GM12878 (cell line): ENCODE data around the gene TIPARP. TPM values are rescaled to one million over a fixed set of nuclear protein-coding genes. Genes with fewer than 3 reads are reported as not detected.

ENCODE experiments used
- CHD1 ChIP-seq: IDR thresholded peaks from 2 replicates; pipeline ENCODE4 v1.6.1; 2012; ENCODE audit warnings: low read depth, low read length, improper control_type of control experiment
- EZH2 ChIP-seq: IDR thresholded peaks from 2 replicates; pipeline ENCODE4 v1.6.1; 2012; ENCODE audit warnings: low read depth, mild to moderate bottlenecking, control low read depth, inconsistent platforms, low read length, borderline replicate concordance; ENCODE audit not compliant: control insufficient read depth
- IKZF2 ChIP-seq, 2 experiments: fragments of 450-650 bp; IDR thresholded peaks; 2 replicates each; pipeline ENCODE4 v1.6.1; 2017; ENCODE audit warnings: mild to moderate bottlenecking in 2 of 2, moderate library complexity in 2 of 2
- NFYA ChIP-seq: IDR thresholded peaks from 2 replicates; pipeline ENCODE4 v1.6.1; 2011; ENCODE audit warnings: low read depth, mild to moderate bottlenecking, low read length, improper control_type of control experiment, borderline replicate concordance
- NR2F1 ChIP-seq: fragments of 450-650 bp; conservative IDR thresholded peaks from 2 replicates; pipeline ENCODE4 v1.6.1; 2017; ENCODE audit warnings: mild to moderate bottlenecking
- PML ChIP-seq: IDR thresholded peaks from 2 replicates; pipeline ENCODE4 v1.6.1; 2012; ENCODE audit warnings: low read length, inconsistent platforms
- RB1 ChIP-seq: fragments of 450-650 bp; formaldehyde crosslinking; IDR thresholded peaks from 2 replicates; pipeline ENCODE4 v1.6.1; 2017; ENCODE audit warnings: mild to moderate bottlenecking, borderline replicate concordance
- SMAD1 ChIP-seq: fragments of 450-650 bp; IDR thresholded peaks from 2 replicates; pipeline ENCODE4 v1.6.1; 2018; ENCODE audit warnings: mild to moderate bottlenecking, low read depth; ENCODE audit not compliant: partially characterized antibody
- SMAD5 ChIP-seq: IDR thresholded peaks from 2 replicates; pipeline ENCODE4 v1.6.1; 2016; ENCODE audit warnings: antibody characterized with exemption, low read depth
- SUZ12 ChIP-seq: fragments of 200-600 bp; sonication (generic); IDR thresholded peaks from one replicate; pipeline ENCODE4 v1.6.1; 2018; ENCODE audit warnings: antibody characterized with exemption, mild to moderate bottlenecking; ENCODE audit not compliant: unreplicated experiment
- polyA plus RNA-seq, 11 experiments: library from polyadenylated mRNA; depleted of rRNA in 4 of 11; unstranded in 6 of 11; stranded (reverse) in 5 of 11; fragments of >200 nt; fragmentation: Nextera tagmentation in 4 of 11; fragmentation: Illumina TruSeq in 1 of 11; extraction: Ambion mirVana in 4 of 11; extraction: Trizol in 1 of 11; gene quantifications; 1 replicate in 1 of 11; 2 replicates in 10 of 11; pipeline versions ENCODE4 v1.2.1 to v1.2.3, GENCODE V29; 2011 to 2016; ENCODE audit warnings: inconsistent platforms in 2 of 11, missing spikeins in 2 of 11, low read depth in 1 of 11
- total RNA-seq, 4 experiments: library from RNA; depleted of rRNA in 3 of 4; stranded (reverse); fragments of >200 nt in 3 of 4; fragmentation: Illumina TruSeq in 1 of 4; extraction: Trizol in 1 of 4; gene quantifications; 2 replicates each; pipeline versions ENCODE4 v1.2.1 to v1.2.3, GENCODE V29; 2013 to 2021
- TF ChIP-seq, protein P1 (sequence below): fragments of 150-350 bp; IDR thresholded peaks from 2 replicates; pipeline ENCODE4 v1.6.1; 2016; ENCODE audit warnings: low read depth, low read length

Gene TIPARP
- total and polyA plus RNA-seq, 10 of the 15 experiments (the other 5 are each of a cell fraction or from before 2014, with no cell fraction given), result 3.2 to 21.5 (median 12.0) TPM

DNA sequence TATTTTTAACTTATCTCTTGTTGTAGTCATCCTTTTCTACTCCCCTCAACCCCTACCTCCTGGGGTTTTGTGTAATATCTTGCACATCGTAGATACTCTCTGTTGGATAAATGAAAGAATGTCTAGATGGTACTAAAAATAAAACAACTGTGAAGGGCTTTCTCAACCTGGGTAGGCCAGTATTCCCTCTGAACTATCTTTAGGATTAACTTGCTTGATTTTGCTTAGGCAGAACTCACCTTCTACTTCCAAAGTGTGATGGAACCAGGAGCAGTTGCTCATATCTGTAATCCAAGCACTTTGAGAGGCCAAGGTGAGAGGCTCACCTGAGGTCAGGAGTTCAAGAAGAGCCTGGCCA lies 32.8 kb upstream of the TIPARP start (continued):
- TF ChIP-seq, protein P1, sequence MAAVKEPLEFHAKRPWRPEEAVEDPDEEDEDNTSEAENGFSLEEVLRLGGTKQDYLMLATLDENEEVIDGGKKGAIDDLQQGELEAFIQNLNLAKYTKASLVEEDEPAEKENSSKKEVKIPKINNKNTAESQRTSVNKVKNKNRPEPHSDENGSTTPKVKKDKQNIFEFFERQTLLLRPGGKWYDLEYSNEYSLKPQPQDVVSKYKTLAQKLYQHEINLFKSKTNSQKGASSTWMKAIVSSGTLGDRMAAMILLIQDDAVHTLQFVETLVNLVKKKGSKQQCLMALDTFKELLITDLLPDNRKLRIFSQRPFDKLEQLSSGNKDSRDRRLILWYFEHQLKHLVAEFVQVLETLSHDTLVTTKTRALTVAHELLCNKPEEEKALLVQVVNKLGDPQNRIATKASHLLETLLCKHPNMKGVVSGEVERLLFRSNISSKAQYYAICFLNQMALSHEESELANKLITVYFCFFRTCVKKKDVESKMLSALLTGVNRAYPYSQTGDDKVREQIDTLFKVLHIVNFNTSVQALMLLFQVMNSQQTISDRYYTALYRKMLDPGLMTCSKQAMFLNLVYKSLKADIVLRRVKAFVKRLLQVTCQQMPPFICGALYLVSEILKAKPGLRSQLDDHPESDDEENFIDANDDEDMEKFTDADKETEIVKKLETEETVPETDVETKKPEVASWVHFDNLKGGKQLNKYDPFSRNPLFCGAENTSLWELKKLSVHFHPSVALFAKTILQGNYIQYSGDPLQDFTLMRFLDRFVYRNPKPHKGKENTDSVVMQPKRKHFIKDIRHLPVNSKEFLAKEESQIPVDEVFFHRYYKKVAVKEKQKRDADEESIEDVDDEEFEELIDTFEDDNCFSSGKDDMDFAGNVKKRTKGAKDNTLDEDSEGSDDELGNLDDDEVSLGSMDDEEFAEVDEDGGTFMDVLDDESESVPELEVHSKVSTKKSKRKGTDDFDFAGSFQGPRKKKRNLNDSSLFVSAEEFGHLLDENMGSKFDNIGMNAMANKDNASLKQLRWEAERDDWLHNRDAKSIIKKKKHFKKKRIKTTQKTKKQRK, result no peak
- TF ChIP-seq EZH2, result no peak
- TF ChIP-seq IKZF2 (IDR thresholded peaks at IDR 0.05), result no peak
- TF ChIP-seq NR2F1, result no peak
- no peak for TF ChIP-seq SMAD1
- no peak for TF ChIP-seq NFYA
- TF ChIP-seq SUZ12, result no peak
- TF ChIP-seq RB1, result no peak
- no peak for TF ChIP-seq CHD1
- no peak for TF ChIP-seq PML
- no peak for TF ChIP-seq SMAD5
- TF ChIP-seq, all 136 proteins: peak for 0
